Spleen (tissue), 7 donors: ENCODE data around the gene KIF1A.

ENCODE experiments used
- POLR2A ChIP-seq, 3 donors: fragments of 450-650 bp; IDR thresholded peaks; one replicate each; pipeline ENCODE4 v1.5.1; 2017; ENCODE audit warnings: antibody characterized with exemption in 3 of 3, mild to moderate bottlenecking in 1 of 3
- TF ChIP-seq, protein P1 (sequence below), 11 experiments: fragments of 200-600 bp in 7 of 11; fragments of 450-650 bp in 4 of 11; sonication (generic) in 4 of 11; IDR thresholded peaks in 8 of 11; conservative IDR thresholded peaks in 3 of 11; 1 replicate in 7 of 11; 2 replicates in 4 of 11; pipeline versions ENCODE4 v1.4.0 to v1.8.0; 2016 to 2021; ENCODE audit warnings: antibody characterized with exemption in 11 of 11, inconsistent platforms in 4 of 11, mild to moderate bottlenecking in 1 of 11
- donor health status: DM: no; HTN: no; CAD: no; lungs with moderate emphysema.
- donor health status: DM: no; HTN: no; CAD: no.
- donor health status: DM: no; HTN: no; CAD: no.

DNA sequence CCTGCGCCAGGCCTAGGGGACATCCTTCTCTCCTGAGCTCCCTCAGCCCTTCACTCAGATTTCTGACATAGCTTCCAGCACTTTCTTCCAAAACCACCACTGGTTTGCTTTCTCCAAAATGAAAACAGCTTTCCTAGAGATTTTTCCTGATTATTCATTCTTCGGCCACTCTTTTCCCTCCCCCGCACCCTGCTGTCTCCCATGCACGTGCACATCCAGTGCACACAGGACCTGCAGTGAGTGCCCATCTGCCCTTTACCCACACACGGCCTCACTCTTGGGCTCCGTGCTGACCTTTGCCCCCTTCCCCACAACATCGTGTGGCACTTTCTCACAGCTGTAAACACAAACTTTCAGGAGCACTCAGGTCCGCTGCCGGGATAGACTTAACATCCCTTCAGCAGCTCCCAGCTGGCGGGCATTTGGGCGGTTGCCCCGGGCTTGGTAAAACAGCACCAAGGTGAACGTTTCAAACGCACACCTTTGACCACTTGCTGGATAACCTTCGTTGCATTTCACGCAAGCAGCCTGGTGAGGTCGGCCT, 25.8 kb downstream of the KIF1A start:
- TF ChIP-seq POLR2A (IDR thresholded peaks at IDR 0.05): no peak
- TF ChIP-seq, protein P1, sequence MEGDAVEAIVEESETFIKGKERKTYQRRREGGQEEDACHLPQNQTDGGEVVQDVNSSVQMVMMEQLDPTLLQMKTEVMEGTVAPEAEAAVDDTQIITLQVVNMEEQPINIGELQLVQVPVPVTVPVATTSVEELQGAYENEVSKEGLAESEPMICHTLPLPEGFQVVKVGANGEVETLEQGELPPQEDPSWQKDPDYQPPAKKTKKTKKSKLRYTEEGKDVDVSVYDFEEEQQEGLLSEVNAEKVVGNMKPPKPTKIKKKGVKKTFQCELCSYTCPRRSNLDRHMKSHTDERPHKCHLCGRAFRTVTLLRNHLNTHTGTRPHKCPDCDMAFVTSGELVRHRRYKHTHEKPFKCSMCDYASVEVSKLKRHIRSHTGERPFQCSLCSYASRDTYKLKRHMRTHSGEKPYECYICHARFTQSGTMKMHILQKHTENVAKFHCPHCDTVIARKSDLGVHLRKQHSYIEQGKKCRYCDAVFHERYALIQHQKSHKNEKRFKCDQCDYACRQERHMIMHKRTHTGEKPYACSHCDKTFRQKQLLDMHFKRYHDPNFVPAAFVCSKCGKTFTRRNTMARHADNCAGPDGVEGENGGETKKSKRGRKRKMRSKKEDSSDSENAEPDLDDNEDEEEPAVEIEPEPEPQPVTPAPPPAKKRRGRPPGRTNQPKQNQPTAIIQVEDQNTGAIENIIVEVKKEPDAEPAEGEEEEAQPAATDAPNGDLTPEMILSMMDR (IDR thresholded peaks at IDR 0.05 in 8 of 11, conservative IDR thresholded peaks at IDR 0.05 in 3 of 11): no peak
